H1 (cell line): Measurements from ENCODE around the gene AQP2. TPM values are rescaled to one million over a fixed set of nuclear protein-coding genes. Genes with fewer than 3 reads are reported as not detected.

Source experiments
- CTCF ChIA-PET: fragments of 300-600 bp; sonication (Branson Sonifier 250); formaldehyde crosslinking; loops from one replicate; lab custom pipeline; 2021; ENCODE audit not compliant: partially characterized antibody; lab: Charles Lee
- POLR2A ChIA-PET: fragments of 300-600 bp; sonication (Branson Sonifier 250); formaldehyde crosslinking; loops from one replicate; lab custom pipeline; 2021; ENCODE audit warnings: inconsistent platforms; ENCODE audit not compliant: partially characterized antibody; lab: Charles Lee
- DNase-seq, 2 experiments: peaks; one replicate each; pipeline versions ENCODE4 v3.0.0 to v3.0.0-alpha.2; 2010 to 2022; ENCODE audit warnings: low spot score in 2 of 2, low read depth in 1 of 2, mixed read lengths in 1 of 2
- FAIRE-seq: peaks from 2 replicates; lab custom pipeline; 2011; peaks lifted over from hg19 to GRCh38; lab: Jason Lieb, UNC
- H2AFZ ChIP-seq: 2 replicates; pipeline ENCODE4 v1.8.1; 2012; ENCODE audit warnings: low read length, inconsistent platforms
- H2AK5ac ChIP-seq: 2 replicates; pipeline ENCODE4 v1.6.1; 2013; ENCODE audit warnings: low read depth, low read length
- H2BK120ac ChIP-seq: replicated peaks from 2 replicates; pipeline ENCODE3; 2013; ENCODE audit warnings: low read depth, low read length, inconsistent platforms
- H2BK12ac ChIP-seq: 2 replicates; pipeline ENCODE4 v1.6.1; 2013; ENCODE audit warnings: low read depth, low read length
- H2BK15ac ChIP-seq: 2 replicates; pipeline ENCODE4 v1.6.1; 2013; ENCODE audit warnings: low read length
- H2BK20ac ChIP-seq: 2 replicates; pipeline ENCODE4 v1.6.1; 2013; ENCODE audit warnings: low read length
- H2BK5ac ChIP-seq: 2 replicates; pipeline ENCODE4 v1.6.1; 2013; ENCODE audit warnings: low read depth, low read length
- H3K14ac ChIP-seq: 2 replicates; pipeline ENCODE4 v1.6.1; 2013; ENCODE audit warnings: inconsistent platforms; ENCODE audit not compliant: insufficient read length
- H3K18ac ChIP-seq: 2 replicates; pipeline ENCODE4 v1.6.1; 2013; ENCODE audit warnings: low read length; ENCODE audit errors: extremely low read depth
- H3K23ac ChIP-seq: 2 replicates; pipeline ENCODE4 v1.6.1; 2013; ENCODE audit warnings: inconsistent platforms; ENCODE audit not compliant: insufficient read length
- H3K23me2 ChIP-seq: 2 replicates; pipeline ENCODE4 v1.6.1; 2013; ENCODE audit warnings: low read depth, low read length
- H3K27ac ChIP-seq: 2 replicates; pipeline ENCODE4 v1.6.1; 2011; ENCODE audit warnings: low read depth, low read length, inconsistent platforms
- H3K27me3 ChIP-seq, 4 experiments: replicated peaks in 1 of 4; 1 replicate in 1 of 4; 2 replicates in 3 of 4; pipeline versions ENCODE4 v1.6.1 to v1.8.1; 2011 to 2013; ENCODE audit warnings: low read length in 3 of 4, mild to moderate bottlenecking in 3 of 4, inconsistent platforms in 2 of 4, mixed read lengths in 2 of 4, moderate library complexity in 1 of 4; ENCODE audit not compliant: control insufficient read depth in 3 of 4, insufficient read depth in 3 of 4; ENCODE audit errors: extremely low read depth in 1 of 4
- H3K36me3 ChIP-seq, 4 experiments: 2 replicates each; pipeline versions ENCODE4 v1.6.1 to v1.8.1; 2011 to 2013; ENCODE audit warnings: mild to moderate bottlenecking in 4 of 4, low read length in 3 of 4, moderate library complexity in 2 of 4, control low read depth in 1 of 4, inconsistent platforms in 1 of 4; ENCODE audit not compliant: insufficient read depth in 4 of 4, control insufficient read depth in 2 of 4
- H3K4ac ChIP-seq: replicated peaks from 2 replicates; pipeline ENCODE3; 2013; ENCODE audit warnings: low read length, low read depth, mixed read lengths, inconsistent platforms; ENCODE audit not compliant: insufficient read length
- H3K4me1 ChIP-seq, 4 experiments: replicated peaks in 1 of 4; 1 replicate in 1 of 4; 2 replicates in 3 of 4; pipeline versions ENCODE4 v1.6.1 to v1.8.1; 2011 to 2013; ENCODE audit warnings: low read length in 3 of 4, inconsistent platforms in 2 of 4, mixed read lengths in 1 of 4; ENCODE audit not compliant: insufficient read depth in 4 of 4, control insufficient read depth in 3 of 4
- H3K4me2 ChIP-seq, 2 experiments: 2 replicates each; pipeline versions ENCODE4 v1.6.1 to v1.8.1; 2011 to 2013; ENCODE audit warnings: low read depth in 2 of 2, low read length in 2 of 2, control low read depth in 1 of 2, inconsistent platforms in 1 of 2, mild to moderate bottlenecking in 1 of 2; ENCODE audit not compliant: insufficient read depth in 1 of 2
- H3K4me3 ChIP-seq, 4 experiments: fragments of 200-600, 300-600 bp in 1 of 4; sonication (generic), shearing (Covaris generic), sonication (Bioruptor Twin) in 1 of 4; 2 replicates each; pipeline versions ENCODE4 v1.5.1 to v1.8.1; 2011 to 2016; ENCODE audit warnings: low read length in 4 of 4, low read depth in 3 of 4, control low read depth in 2 of 4, inconsistent platforms in 2 of 4, mild to moderate bottlenecking in 2 of 4, mixed read lengths in 1 of 4, moderate library complexity in 1 of 4; ENCODE audit not compliant: insufficient read depth in 2 of 4; ENCODE audit errors: extremely low read depth in 1 of 4
- H3K56ac ChIP-seq: replicated peaks from 2 replicates; pipeline ENCODE3; 2013; ENCODE audit warnings: low read depth, mild to moderate bottlenecking, mixed read lengths, low read length, inconsistent platforms; ENCODE audit not compliant: insufficient read length
- H3K79me1 ChIP-seq: 2 replicates; pipeline ENCODE4 v1.6.1; 2013; ENCODE audit warnings: low read depth, low read length, control low read depth
- H3K79me2 ChIP-seq, 2 experiments: 2 replicates each; pipeline versions ENCODE4 v1.6.1 to v1.8.1; 2012 to 2013; ENCODE audit warnings: low read length in 2 of 2, mild to moderate bottlenecking in 2 of 2, inconsistent platforms in 1 of 2; ENCODE audit not compliant: insufficient read depth in 2 of 2, control insufficient read depth in 1 of 2
- H3K9ac ChIP-seq, 4 experiments: replicated peaks in 1 of 4; 1 replicate in 1 of 4; 2 replicates in 3 of 4; pipeline versions ENCODE4 v1.6.1 to v1.8.1; 2011 to 2013; ENCODE audit warnings: low read depth in 3 of 4, low read length in 3 of 4, control low read depth in 2 of 4, mild to moderate bottlenecking in 2 of 4, moderate library complexity in 2 of 4, inconsistent platforms in 1 of 4; ENCODE audit errors: extremely low read depth in 1 of 4
- H3K9me3 ChIP-seq, 2 experiments: 2 replicates each; pipeline versions ENCODE4 v1.6.1 to v1.8.1; 2012 to 2013; ENCODE audit warnings: mild to moderate bottlenecking in 2 of 2, moderate library complexity in 2 of 2, control low read depth in 1 of 2, inconsistent platforms in 1 of 2, low read depth in 1 of 2, low read length in 1 of 2, mixed read lengths in 1 of 2; ENCODE audit not compliant: insufficient read depth in 2 of 2
- H4K20me1 ChIP-seq, 2 experiments: replicated peaks in 1 of 2; 2 replicates each; pipeline versions ENCODE3 to v1.8.1; 2011 to 2013; ENCODE audit warnings: inconsistent platforms in 2 of 2, low read length in 2 of 2, mild to moderate bottlenecking in 1 of 2; ENCODE audit not compliant: insufficient read depth in 2 of 2, control insufficient read depth in 1 of 2
- H4K5ac ChIP-seq: 2 replicates; pipeline ENCODE4 v1.6.1; 2013; ENCODE audit warnings: low read length, low read depth, mixed read lengths, inconsistent platforms; ENCODE audit not compliant: insufficient read length
- H4K8ac ChIP-seq: 2 replicates; pipeline ENCODE4 v1.8.0; 2013; ENCODE audit warnings: mild to moderate bottlenecking, moderate library complexity, low read length, inconsistent platforms; ENCODE audit not compliant: insufficient read depth; ENCODE audit errors: extremely low read depth
- H4K91ac ChIP-seq: replicated peaks from 2 replicates; pipeline ENCODE3; 2013; ENCODE audit warnings: low read length, mixed read lengths, inconsistent platforms; ENCODE audit not compliant: insufficient read length
- EZH2 ChIP-seq: fragments of 200-600 bp; sonication (generic); IDR thresholded peaks from 2 replicates; pipeline ENCODE4 v1.7.1; 2012; ENCODE audit warnings: low read depth, mild to moderate bottlenecking, moderate library complexity, low read length, inconsistent platforms; ENCODE audit not compliant: severe bottlenecking
- KDM4A ChIP-seq: IDR thresholded peaks from one replicate; pipeline ENCODE4 v1.7.1; 2012; ENCODE audit warnings: low read depth, mild to moderate bottlenecking, moderate library complexity, low read length, inconsistent platforms; ENCODE audit not compliant: severe bottlenecking
- RNF2 ChIP-seq: fragments of 200-900, 300-1000 bp; sonication (generic); IDR thresholded peaks from 2 replicates; pipeline ENCODE4 v1.7.1; 2016; ENCODE audit warnings: borderline replicate concordance, low read depth, mild to moderate bottlenecking, antibody characterized with exemption, low read length; ENCODE audit not compliant: poor library complexity, severe bottlenecking; ENCODE audit errors: missing control alignments
- SP1 ChIP-seq: IDR thresholded peaks from 2 replicates; pipeline ENCODE4 v1.6.1; 2011; ENCODE audit warnings: low read depth, low read length
- WGBS, 2 experiments: shearing (Covaris generic) in 1 of 2; methylation state at CpG; one replicate each; pipeline versions ENCODE4 v1.1.6 to v1.1.7; 2013 to 2015; ENCODE audit warnings: low lambda C conversion rate in 2 of 2, mixed read lengths in 2 of 2, inconsistent platforms in 1 of 2, low coverage in 1 of 2, missing lambda C conversion rate in 1 of 2; ENCODE audit not compliant: insufficient replicate concordance in 2 of 2, insufficient coverage in 1 of 2, insufficient read length in 1 of 2; ENCODE audit errors: extremely low coverage in 1 of 2, missing lambda C conversion rate in 1 of 2; 5-methylcytosine and 5-hydroxymethylcytosine counted together
- polyA plus RNA-seq, 7 experiments: library from polyadenylated mRNA; depleted of rRNA in 3 of 7; stranded (reverse) in 5 of 7; unstranded in 2 of 7; fragments of >200 nt in 5 of 7; fragments of 200-250 nt in 2 of 7; gene quantifications; 1 replicate in 5 of 7; 2 replicates in 1 of 7; 4 replicates in 1 of 7; pipeline versions ENCODE4 v1.2.1 to v1.2.3, GENCODE V29; 2011 to 2013; ENCODE audit warnings: missing spikeins in 2 of 7, mixed read lengths in 2 of 7
- total RNA-seq: library from RNA; stranded (reverse); fragmentation: NEBNext Ultra II Directional; extraction: Animal tissue kit (Norgen Biotek cat#: 25700); gene quantifications from 2 replicates; pipeline ENCODE4 v1.2.1, GENCODE V29; 2021

Gene AQP2
- total and polyA plus RNA-seq, 2 of the 8 experiments (the other 6 are each of a cell fraction or from before 2014, with no cell fraction given), result not detected

DNA sequence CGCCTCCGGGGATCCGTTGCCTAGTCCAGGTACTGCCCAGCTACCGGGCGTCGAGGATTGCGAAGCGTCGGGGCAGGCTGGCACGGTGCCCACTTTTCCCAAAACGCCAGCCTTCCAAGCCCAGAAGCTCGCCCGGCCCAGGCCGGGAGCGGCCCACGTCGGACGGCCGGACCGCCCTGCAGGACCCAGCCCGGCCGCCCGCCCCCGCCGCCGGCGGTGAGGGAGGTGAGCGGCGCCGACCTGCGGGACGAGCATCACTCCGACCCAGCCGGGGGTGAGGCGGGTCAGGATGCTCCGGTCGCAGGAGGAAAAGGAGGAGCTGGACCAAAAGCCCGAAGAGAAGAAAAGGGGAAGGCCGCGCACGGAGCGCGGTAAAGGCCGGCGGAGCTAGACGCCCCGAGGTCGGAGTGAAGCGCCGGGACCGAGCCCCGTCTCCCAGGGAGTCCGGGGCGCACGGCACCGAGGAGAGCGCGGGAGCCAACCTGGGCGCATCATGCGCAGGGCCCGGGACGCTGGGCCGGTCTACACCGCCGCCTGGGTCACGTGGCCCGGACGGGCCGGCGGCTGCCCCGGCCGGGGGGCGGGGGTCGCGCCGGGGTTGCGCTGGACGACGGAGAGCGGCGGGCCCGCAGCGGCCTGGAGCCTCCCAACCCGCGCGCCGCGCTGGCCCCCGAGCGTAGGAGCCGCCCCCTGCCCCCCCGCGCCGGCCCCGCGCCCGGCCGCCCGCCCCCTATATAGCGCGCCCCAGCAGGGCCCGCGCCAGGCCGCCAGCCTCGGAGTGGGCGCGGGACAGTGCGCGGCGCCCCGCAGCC lies 10.8 kb downstream of the AQP2 start, which contains the start of gene AQP5:
TSS of gene AQP5 (plus strand) at position 762 of the 812 bp plus-strand sequence. CDS start 146 bp downstream, outside the sequence.
- ChIA-PET POLR2A (interaction anchor here (0.5 to 1.2 kb wide), 5 partner anchors 15 to 173 kb away, joined by 3 to 4 read pairs (median 3); no protein-coding TSS in a partner anchor), CTCF (interaction anchor here (0.6 to 16.9 kb wide), 6 partner anchors 15 to 124 kb away, joined by 3 to 295 read pairs (median 14); partner anchors contain the start of gene SMARCD1)
- H2BK15ac ChIP-seq, result peak within 1 kb of the TSS; percentile 61; the same call in 1 of the 2 replicates
- no peaks in the 10 kb centered on the region for H3K79me2 ChIP-seq
- H3K4me1 ChIP-seq, result peaks cover 4 to 20% (median 12%) of the 10 kb centered on the region in 4 experiments
- no peak within 1 kb of the TSS; the same call in 1 of the 2 replicates for H2BK5ac ChIP-seq
- FAIRE-seq (no peak), DNase-seq (peak in 1 of 2 experiments; percentile 73)
- peak within 1 kb of the TSS; percentile 67; the same call in 1 of the 2 replicates for H2AK5ac ChIP-seq
- no peak within 1 kb of the TSS for H3K9ac ChIP-seq
- peak within 1 kb of the TSS; percentile 69; the same call in 1 of the 2 replicates for H4K8ac ChIP-seq
- H3K79me1 ChIP-seq, result no peaks in the 10 kb centered on the region
- peaks cover 6% of the 10 kb centered on the region; the same call in 1 of the 2 replicates for H3K23me2 ChIP-seq
- 6% methylated on average over 26 of the region's 111 CpGs; no CpG with 5 or more reads in 1 of the 2 experiments for WGBS, 2 experiments
- H2BK20ac ChIP-seq, result no peak within 1 kb of the TSS
- H4K20me1 ChIP-seq, result no peaks in the 10 kb centered on the region
- no peak within 1 kb of the TSS for H4K5ac ChIP-seq
- H3K56ac ChIP-seq, result no peak within 1 kb of the TSS
- no peaks in the 10 kb centered on the region for H3K36me3 ChIP-seq
- no peaks in the 10 kb centered on the region for H3K9me3 ChIP-seq
- H2AFZ ChIP-seq, result no peak within 1 kb of the TSS; the same call in 1 of the 2 replicates
- no peak within 1 kb of the TSS for H3K4ac ChIP-seq
- peak within 1 kb of the TSS; percentile 27 to 59 (median 34) for H3K4me3 ChIP-seq
- H3K27me3 ChIP-seq, result peaks cover 12 to 54% (median 43%) of the 10 kb centered on the region in 4 experiments
- H4K91ac ChIP-seq, result peak within 1 kb of the TSS; percentile 28
- no peak within 1 kb of the TSS for H3K14ac ChIP-seq
- H3K4me2 ChIP-seq, result peak within 1 kb of the TSS; percentile 46 to 82
- no peak within 1 kb of the TSS for H3K23ac ChIP-seq
- peak within 1 kb of the TSS; percentile 60 for H3K18ac ChIP-seq
- H2BK12ac ChIP-seq, result peak within 1 kb of the TSS; percentile 50; the same call in 1 of the 2 replicates
- H2BK120ac ChIP-seq, result no peak within 1 kb of the TSS
- H3K27ac ChIP-seq, result no peak within 1 kb of the TSS
- peak; percentile 79 for TF ChIP-seq KDM4A
- peak; percentile 1 for TF ChIP-seq RNF2
- TF ChIP-seq SP1, result no peak
- peak; percentile 72 for TF ChIP-seq EZH2
